HPDE6-E6E7 (cell line): Measurements from ENCODE around the gene RPS2.
"Not testable (repeated sequence)": the region's sequence is repeated elsewhere in the genome, so short reads cannot be mapped to it uniquely, and the experiment has no call there.

ENCODE experiments used
- DNase-seq: peaks from one replicate; pipeline ENCODE4 v3.0.0; 2011; ENCODE audit warnings: missing footprints; ENCODE audit errors: extremely low spot score

RPS2 gene

GRCh38 chr16:1962161-1963153 lies 2.2 kb downstream of the RPS2 start:
- DNase-seq, result not testable (repeated sequence)

- no peak for DNase-seq
Observed at GRCh38 chr16:1961651-1962067, 3.0 kb downstream of the RPS2 start.

GRCh38 chr16:1960665-1961630 lies 3.7 kb downstream of the RPS2 start:
- no peak for DNase-seq

GRCh38 chr16:1959269-1960039 lies 5.2 kb downstream of the RPS2 start, which contains the start of gene NDUFB10:
TSS of gene NDUFB10 (plus strand) at chr16:1959538. CDS start at chr16:1959625, 87 bp downstream.
- peak; percentile 69 for DNase-seq

- no peak for DNase-seq
Observed at GRCh38 chr16:1958715-1959268, 5.8 kb downstream of the RPS2 start.

GRCh38 chr16:1958143-1958491 lies 6.5 kb downstream of the RPS2 start:
- DNase-seq, result not testable (repeated sequence)

- not testable (repeated sequence) for DNase-seq
Observed at GRCh38 chr16:1957434-1958142, 7.0 kb downstream of the RPS2 start.

GRCh38 chr16:1953734-1954133 lies 10.9 kb downstream of the RPS2 start:
- no peak for DNase-seq

GRCh38 chr16:1950559-1950958 lies 14.1 kb downstream of the RPS2 start:
- no peak for DNase-seq

GRCh38 chr16:1950047-1950446 lies 14.6 kb downstream of the RPS2 start:
- no peak for DNase-seq

- no peak for DNase-seq
Observed at GRCh38 chr16:1949507-1949906, 15.1 kb downstream of the RPS2 start.

- no peak for DNase-seq
Observed at GRCh38 chr16:1947369-1947670, 17.3 kb downstream of the RPS2 start.

- DNase-seq, result no peak
Observed at GRCh38 chr16:1946495-1947368, 17.9 kb downstream of the RPS2 start.

GRCh38 chr16:1945559-1946391 lies 18.9 kb downstream of the RPS2 start:
- no peak for DNase-seq

GRCh38 chr16:1944612-1945199 lies 19.9 kb downstream of the RPS2 start:
- DNase-seq, result no peak

GRCh38 chr16:1942810-1943726 lies 21.6 kb downstream of the RPS2 start, which contains the start of gene MSRB1:
TSS of gene MSRB1 (minus strand) at chr16:1943199. CDS start at chr16:1943156, 43 bp downstream.
- peak; percentile 96 for DNase-seq
